GM15510 (cell line): ENCODE data around the gene GBA2.

Experiments
- POLR2A ChIP-seq: IDR thresholded peaks from 3 replicates; pipeline ENCODE4 v1.6.1; 2011; ENCODE audit warnings: borderline replicate concordance; ENCODE audit not compliant: insufficient read length; ENCODE audit errors: extremely low read depth

Gene GBA2

DNA sequence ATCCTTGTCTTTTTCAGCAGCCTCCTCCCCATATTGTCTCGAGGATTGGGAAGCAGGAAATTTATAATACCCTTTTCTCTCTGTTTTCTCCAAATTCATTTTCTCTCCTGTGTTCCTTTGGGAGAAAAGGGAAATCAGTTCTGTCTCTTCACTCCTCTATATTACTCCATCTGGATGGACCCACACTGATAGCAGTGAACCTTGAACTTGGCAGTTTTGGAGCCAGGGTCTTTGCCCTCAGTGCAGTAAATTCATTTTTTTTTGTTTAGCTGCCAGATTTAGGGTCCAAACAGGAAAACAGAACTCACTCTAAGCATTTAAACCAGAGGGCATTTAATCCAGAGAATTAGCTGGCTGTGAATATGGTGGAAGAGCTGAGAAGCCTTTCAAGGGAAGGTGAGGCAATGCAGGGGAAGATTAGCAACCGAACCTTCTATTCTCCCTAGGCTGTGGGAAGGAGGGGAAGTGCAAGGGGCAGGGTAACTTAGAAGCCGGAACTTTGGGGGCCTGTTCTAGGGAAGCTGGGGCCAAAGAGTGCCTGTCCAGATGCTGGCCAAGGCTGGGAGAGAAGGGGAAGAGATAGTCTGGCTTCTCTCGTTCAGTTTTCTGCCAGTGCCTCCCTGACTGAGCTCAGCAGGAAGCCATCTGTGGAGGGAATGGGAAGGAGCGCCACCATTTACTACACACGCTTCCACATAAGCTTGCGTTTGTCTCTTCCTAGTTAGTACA, 26.0 kb upstream of the GBA2 start:
- no peak for TF ChIP-seq POLR2A

DNA sequence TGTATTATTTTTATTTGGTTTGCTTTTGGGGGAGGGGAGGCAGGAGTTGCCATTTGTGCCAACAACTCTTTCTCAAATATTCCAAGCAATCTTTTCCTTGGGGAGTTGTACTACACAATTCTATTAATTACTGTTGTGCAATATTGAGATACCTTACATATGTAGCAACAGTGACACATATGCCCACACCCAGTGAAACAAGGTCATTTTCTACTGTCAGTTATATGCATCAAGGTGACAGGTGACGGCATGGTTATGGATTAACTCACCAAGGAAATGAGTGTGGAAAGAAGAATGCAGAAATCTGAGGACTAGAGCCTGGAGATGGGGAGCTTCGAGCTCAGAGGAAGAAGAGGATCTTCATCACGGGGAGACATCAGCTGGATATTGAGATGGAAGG, 22.9 kb upstream of the GBA2 start:
- TF ChIP-seq POLR2A: no peak

DNA sequence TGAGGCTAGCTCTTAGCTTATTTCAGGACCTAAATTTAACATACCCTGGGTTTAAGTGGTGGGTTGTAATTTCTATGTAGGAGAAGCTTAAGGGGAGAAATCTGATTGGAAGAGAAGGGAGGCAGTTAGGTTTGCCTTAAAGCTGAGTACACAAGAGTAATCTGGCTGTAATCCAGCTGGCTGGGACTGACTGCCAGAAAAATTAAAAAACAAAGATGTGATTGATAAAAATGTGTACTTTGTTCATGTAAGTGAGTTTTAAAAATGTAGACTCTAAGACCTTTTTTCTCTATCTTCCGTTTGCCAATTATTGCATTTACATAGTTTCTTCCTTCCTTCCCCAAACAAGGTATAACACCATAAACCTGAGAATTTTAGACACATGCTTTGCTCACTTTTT, 22.5 kb upstream of the GBA2 start:
- no peak for TF ChIP-seq POLR2A

DNA sequence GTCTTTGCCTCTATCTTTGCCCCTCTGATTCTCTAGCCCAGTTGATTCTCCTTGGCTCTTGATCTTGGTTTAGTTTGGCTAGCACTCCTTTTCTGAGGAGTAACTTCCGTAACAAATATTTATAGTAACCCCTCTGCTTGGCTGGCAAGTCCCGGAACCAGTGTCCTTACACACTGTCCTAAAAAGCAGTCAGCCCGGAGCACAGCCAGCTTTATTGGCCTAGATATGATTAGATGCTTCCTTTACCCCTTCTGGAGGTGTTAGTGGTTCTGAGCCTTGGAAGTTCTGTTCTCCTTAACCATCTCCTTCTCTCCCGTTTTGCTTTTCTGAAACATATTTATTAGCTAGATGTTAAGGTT, 22.0 kb upstream of the GBA2 start:
- TF ChIP-seq POLR2A: no peak

DNA sequence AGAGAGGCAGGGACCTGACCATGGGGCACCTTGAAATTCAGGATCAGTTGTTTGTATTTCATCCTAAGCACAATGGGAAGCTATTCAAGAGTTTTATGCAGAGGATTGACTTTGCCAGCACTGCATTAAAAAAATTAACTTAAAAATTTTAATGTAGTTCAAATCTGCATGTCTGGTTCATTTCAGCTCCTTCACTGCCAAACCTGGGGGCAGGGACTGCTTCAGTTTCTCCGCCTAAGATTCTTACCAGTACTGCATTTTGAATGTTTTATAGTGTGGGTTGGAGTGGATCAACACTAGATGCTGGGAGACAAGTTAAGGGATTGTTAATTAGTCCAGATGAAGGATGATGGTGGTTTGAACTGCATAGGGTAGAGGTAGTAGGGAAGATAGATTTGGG, 20.7 kb upstream of the GBA2 start:
- TF ChIP-seq POLR2A: no peak

DNA sequence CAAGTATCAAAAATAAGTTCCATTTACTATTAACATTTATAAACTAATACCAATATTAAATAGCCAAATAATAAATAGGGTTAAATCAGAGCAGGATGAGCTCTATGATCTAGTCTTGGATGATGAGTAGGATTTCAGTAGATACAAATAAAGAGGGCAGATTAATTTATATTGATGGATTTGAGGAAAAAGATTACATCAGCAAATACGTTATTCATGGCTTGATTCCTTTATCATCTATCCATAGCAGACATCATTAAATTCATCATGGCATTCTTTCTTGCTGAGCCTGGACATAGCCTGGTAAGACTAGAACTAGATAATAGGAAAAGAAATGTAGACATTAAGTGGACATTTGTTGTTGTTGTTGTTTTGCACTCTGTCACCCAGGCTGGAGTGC, 18.4 kb upstream of the GBA2 start:
- TF ChIP-seq POLR2A: no peak

DNA sequence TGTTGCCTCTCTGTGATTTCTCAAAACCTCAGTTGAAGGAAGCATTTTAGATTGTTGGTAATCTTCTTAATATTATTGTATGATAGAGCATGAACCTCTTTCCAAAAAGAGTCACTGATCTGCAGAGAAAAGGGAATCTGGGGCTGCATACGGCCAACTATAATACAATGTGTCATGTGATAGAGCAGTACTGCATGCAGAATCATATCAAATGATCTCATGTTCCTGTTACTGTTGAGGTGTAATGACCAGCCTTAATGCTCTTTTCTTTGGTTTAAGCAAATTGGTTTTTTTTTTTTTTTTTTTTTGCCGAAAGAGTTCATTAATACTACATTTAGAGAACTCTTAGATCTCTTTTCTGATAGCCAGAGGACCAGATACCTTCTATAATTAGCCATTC, 18.0 kb upstream of the GBA2 start:
- TF ChIP-seq POLR2A: no peak

DNA sequence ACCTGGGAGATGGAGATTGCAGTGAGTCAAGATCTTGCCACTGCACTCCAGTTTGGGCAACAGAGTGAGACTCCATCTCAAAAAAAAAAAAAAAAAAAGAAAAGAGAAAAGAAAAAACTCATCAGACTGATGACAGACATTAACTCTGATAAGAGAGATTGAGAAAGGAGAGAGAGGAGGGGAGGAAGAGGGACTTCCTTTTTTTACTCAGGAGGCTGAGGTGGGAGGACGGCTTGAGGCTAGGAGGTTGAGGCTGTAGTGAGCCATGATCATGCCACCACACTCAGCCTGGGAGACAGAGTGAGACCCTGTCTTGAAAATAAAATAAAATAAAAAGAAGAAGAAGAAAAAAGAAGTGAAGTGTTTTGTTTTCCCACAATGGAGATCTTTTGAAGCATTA, 14.8 kb upstream of the GBA2 start:
- no peak for TF ChIP-seq POLR2A

DNA sequence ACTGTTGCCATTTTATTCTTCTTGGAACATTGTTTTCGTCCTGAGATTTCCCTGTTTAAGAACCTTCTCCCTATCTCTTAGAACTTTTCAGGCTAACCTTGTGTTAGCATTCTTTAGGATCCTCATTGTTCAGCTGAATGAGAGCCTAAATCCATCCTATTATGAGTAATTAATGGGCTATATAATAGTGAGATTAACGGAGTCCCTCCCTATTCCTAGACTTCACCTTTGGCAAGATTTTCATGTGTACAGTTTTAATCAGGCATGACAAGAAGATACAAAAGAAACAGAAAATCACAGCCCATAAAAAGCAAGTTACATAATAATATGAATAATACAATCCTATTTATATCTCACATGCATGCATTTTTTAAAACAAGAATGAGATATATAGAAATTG, 14.2 kb upstream of the GBA2 start:
- no peak for TF ChIP-seq POLR2A

DNA sequence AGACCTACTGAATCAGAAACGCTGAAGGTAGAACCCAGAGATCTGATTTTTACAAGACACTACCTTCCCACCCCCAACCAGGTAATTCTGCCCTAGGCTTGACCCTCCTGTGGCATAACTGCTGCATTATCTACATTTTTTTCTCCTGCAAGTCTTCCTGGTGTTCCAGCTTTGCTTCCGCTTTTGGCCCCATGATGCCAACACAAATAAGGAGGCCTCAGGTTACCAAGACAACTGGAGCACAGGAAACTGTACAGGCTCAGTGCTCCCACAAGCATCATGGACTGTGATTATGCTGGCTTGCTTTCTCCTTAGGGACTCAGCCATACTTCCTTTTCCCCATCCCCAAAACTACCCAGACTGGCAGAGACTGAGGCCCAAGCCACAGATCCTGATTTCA, 11.6 kb upstream of the GBA2 start:
- no peak for TF ChIP-seq POLR2A

DNA sequence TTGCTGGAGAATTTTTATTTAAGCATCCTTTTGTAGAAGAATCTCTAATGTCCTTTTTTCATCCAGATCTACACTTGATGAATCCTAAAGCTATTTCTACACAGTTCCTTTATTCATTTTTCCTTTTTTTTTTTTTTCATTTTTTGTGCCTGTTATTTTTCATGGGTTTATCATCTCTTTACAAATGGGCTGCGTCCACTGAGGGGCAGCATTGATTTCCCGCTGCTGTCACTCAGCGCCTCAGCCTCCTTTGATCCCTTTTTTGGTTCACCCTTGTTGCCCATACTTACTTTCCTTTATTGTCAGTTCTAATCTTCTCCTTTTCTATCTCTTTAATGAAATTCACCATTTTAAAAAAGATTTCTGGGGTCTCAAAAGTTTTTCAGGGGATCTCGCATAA, 10.8 kb upstream of the GBA2 start:
- no peak for TF ChIP-seq POLR2A

DNA sequence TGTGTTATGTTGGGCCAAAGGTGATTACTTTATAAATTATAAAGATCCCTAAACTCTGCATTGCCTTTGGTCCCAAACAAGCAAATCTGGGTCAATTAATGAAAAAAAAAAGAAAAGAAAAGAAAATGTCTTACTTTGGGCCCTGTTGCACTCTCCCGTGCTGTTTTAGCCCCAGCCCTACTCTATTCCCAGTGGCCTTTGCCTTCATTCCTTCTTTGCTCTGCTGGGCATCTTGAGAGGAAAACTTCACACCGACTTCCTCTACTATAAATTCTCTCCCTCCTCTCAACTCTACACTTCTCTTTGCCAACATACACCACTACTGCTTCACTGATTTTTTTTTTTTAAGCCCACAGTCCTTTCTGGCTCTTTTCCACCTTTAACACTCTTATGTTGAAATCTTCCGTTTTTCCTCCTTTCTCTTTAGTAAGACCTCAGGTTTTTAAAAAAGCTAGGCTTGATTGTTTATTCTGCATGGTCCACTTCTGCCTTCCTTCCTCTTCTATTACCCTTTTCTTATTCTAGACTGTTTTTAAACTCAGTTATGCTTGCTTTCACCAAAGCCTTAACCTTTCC, 9.5 kb upstream of the GBA2 start:
- TF ChIP-seq POLR2A: no peak

DNA sequence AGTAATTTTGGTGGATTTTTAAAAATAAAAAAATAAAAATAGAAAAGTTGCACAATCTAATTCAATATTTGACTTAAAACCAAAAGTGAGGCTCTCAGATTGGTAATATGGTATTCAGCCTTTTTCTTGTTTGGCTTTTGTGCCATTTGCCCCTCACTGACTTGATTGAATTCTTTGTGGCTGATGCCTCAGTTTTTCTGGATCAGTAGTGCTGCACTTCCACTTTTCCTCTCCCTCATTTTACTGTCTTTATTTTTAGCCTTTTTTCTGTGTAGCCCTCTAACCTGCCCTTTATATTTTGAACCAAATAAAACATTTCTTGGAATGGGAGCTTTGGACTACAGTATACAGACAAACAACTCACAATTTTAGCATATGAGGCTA, 8.9 kb upstream of the GBA2 start:
- TF ChIP-seq POLR2A: no peak

DNA sequence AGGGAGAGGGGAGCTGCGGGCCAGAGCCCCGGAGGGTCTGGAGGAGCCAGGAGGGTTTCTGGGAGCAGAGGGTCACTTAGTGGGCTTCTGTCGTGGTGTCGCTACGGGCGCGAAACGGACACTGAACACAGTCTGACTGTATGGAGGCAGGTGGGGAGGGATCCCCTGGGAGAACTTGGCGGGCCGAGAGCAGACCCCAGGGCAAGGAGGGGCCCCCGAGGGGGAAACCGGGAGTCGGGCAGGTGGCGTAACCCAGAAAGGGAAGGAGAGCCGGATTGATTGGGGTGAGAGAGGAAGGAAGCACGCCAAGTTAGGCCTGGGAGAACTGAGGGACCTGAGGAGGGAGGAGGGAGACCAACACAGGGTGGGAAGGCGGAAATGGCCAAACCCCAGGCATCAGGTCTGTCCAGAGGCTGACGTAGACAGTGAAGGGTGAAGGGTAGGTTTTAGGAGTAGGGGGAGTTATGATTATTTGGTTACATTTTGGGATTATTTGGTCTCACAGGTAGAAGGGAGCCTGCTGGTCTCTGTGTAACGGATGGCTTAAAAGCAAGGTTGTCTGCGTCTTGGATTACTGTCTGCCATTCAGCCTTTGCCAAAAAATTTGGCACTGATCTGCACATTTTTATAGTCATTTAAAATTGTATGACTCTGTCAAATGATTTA, 8.3 kb upstream of the GBA2 start:
- TF ChIP-seq POLR2A: peak; percentile 52

DNA sequence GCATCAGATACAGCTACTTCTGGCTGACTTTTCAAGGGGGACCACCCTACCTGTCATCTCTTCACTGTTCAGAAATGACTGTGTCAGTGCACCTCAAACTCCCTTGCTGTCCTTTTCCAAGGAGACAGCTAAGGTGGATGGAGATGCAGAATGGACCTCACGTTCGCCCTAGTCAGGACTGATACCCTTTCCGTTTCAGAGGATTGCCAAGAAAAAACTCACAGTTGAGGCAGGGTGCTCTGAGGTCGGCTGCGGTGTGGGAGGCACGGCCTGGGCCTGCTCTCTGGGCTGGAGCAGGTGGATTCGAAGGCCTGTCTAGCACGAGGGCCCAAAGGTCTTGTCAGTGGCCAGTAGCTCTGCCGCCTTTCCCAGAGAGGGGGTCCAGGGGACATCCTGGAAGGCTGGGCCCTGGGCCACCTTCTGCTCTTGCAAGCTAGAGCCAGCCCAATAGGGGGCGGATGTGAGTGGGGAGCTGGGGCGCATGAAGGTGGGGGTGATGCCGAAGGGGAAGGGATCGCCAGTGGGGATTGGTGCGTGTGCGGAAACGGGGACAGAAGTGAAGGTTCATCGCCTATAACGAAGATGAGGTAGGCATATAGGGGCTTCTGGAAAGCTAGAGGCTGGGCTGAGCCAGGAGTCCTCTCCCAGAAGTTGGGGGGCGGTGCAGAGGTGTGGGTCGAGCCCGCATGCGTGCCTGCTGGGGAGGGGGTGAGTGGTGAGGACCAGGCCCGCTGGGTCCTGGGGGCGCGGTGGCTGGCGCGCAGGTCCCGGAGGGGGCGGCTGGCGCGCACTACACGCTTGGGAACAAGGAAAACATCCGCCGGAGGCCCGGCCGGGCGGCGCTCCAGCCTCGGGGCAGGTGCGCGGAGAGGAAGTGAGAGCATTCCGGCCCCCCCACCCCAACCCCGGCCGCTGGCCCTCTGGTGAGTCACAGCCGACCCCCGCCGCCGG, 7.5 kb upstream of the GBA2 start:
- TF ChIP-seq POLR2A: peak; percentile 44
